GM19025 (cell line): ENCODE measurements around the gene ADCK2.
"Not testable (repeated sequence)": the region's sequence is repeated elsewhere in the genome, so short reads cannot be mapped to it uniquely, and the experiment has no call there.

Experiments used
- ATAC-seq: cut with Tn5 transposase; IDR thresholded peaks from one replicate; pipeline ENCODE4 v1.9.1; 2021; ENCODE audit warnings: mild to moderate bottlenecking, low read depth, moderate library complexity; ENCODE audit not compliant: unreplicated experiment

The ADCK2 gene

GRCh38 chr7:140732416-140732815 lies 59.7 kb downstream of the ADCK2 start:
- no peak for ATAC-seq

- ATAC-seq = no peak
Observed at GRCh38 chr7:140734096-140734495, 61.4 kb downstream of the ADCK2 start.

GRCh38 chr7:140734729-140735128 lies 62.0 kb downstream of the ADCK2 start:
- ATAC-seq = no peak

- ATAC-seq = no peak
Observed at GRCh38 chr7:140738280-140738679, 65.5 kb downstream of the ADCK2 start.

GRCh38 chr7:140743255-140743654 lies 70.5 kb downstream of the ADCK2 start:
- not testable (repeated sequence) for ATAC-seq

GRCh38 chr7:140744005-140744404 lies 71.3 kb downstream of the ADCK2 start:
- ATAC-seq = no peak
